ENCODE measurements around the gene PPP4R2.

DNA sequence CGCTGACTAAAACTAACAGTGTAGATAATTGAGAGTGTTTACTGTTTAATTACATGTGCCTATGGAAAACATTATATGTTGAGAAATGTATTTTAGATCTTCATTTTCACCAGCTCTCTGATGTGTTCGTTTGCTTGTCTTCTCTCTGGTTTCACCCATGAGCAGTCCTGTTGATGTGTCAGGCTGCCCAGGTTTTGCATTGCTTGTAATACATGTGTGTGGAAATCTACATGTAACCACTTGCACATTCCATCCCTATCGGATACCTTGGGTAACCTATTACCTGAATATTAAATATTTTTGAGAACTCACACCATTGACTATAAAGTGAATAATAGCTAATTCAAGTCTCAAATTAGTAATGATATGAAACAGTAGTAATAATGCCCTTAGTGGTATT lies 13.1 kb downstream of the PPP4R2 start:
- TF ChIP-seq, protein P1, sequence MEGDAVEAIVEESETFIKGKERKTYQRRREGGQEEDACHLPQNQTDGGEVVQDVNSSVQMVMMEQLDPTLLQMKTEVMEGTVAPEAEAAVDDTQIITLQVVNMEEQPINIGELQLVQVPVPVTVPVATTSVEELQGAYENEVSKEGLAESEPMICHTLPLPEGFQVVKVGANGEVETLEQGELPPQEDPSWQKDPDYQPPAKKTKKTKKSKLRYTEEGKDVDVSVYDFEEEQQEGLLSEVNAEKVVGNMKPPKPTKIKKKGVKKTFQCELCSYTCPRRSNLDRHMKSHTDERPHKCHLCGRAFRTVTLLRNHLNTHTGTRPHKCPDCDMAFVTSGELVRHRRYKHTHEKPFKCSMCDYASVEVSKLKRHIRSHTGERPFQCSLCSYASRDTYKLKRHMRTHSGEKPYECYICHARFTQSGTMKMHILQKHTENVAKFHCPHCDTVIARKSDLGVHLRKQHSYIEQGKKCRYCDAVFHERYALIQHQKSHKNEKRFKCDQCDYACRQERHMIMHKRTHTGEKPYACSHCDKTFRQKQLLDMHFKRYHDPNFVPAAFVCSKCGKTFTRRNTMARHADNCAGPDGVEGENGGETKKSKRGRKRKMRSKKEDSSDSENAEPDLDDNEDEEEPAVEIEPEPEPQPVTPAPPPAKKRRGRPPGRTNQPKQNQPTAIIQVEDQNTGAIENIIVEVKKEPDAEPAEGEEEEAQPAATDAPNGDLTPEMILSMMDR (IDR thresholded peaks at IDR 0.05) = no peak
- no peak for TF ChIP-seq POLR2A (IDR thresholded peaks at IDR 0.05)

All from esophagus squamous epithelium (tissue), 4 donors.